Kidney (tissue), 14 donors: ENCODE measurements around the gene ATP5MK. TPM values are rescaled to one million over a fixed set of nuclear protein-coding genes. Genes with fewer than 3 reads are reported as not detected.

Experiments
- DNase-seq, 5 donors: peaks; one replicate each; pipeline ENCODE4 v3.0.0-alpha.2; 2013 to 2020
- FAIRE-seq: peaks from 2 replicates; lab custom pipeline; 2012; peaks lifted over from hg19 to GRCh38; lab: Jason Lieb, UNC
- H3K27ac ChIP-seq, 2 donors: one replicate each; pipeline ENCODE4 v1.7.0; 2013; ENCODE audit warnings: low read depth in 2 of 2, low read length in 2 of 2, inconsistent platforms in 1 of 2
- H3K27me3 ChIP-seq: one replicate; pipeline ENCODE4 v1.7.1; 2013; ENCODE audit warnings: low read length, inconsistent platforms; ENCODE audit not compliant: control insufficient read depth, insufficient read depth
- H3K36me3 ChIP-seq, 3 donors: one replicate each; pipeline versions ENCODE4 v1.7.0 to v1.7.1; 2013; ENCODE audit warnings: low read length in 3 of 3, control low read depth in 1 of 3, inconsistent platforms in 1 of 3; ENCODE audit not compliant: insufficient read depth in 3 of 3, control insufficient read depth in 2 of 3
- H3K4me1 ChIP-seq, 3 donors: one replicate each; pipeline versions ENCODE4 v1.7.0 to v1.7.1; 2013; ENCODE audit warnings: low read length in 3 of 3, inconsistent platforms in 1 of 3, low read depth in 1 of 3; ENCODE audit not compliant: control insufficient read depth in 2 of 3, insufficient read depth in 2 of 3
- H3K4me3 ChIP-seq, 3 donors: one replicate each; pipeline versions ENCODE4 v1.7.0 to v1.8.1; 2013; ENCODE audit warnings: low read length in 3 of 3, control low read depth in 1 of 3, inconsistent platforms in 1 of 3
- H3K9ac ChIP-seq, 3 donors: one replicate each; pipeline versions ENCODE4 v1.7.0 to v1.7.1; 2013; ENCODE audit warnings: low read length in 3 of 3, control low read depth in 1 of 3, inconsistent platforms in 1 of 3
- H3K9me3 ChIP-seq, 3 donors: one replicate each; pipeline versions ENCODE4 v1.7.0 to v1.7.1; 2013; ENCODE audit warnings: low read length in 3 of 3, control low read depth in 1 of 3, inconsistent platforms in 1 of 3; ENCODE audit not compliant: control insufficient read depth in 2 of 3, insufficient read depth in 1 of 3
- intact Hi-C: fragments of 100-400 bp; cut with DNase I; formaldehyde crosslinking; loops from one replicate; pipeline ENCODE4 v1.11.1; 2022
- polyA plus RNA-seq: library from polyadenylated mRNA; stranded (reverse); fragments of 350-450 nt; fragmentation: Illumina TruSeq; extraction: RNeasy Lipid Tissue Mini Kit (QIAGEN cat#74804); gene quantifications from one replicate; pipeline ENCODE4 v1.2.3, GENCODE V29; 2014; ENCODE audit warnings: low read depth, low replicate concordance; ENCODE audit not compliant: insufficient read depth
- total RNA-seq: library from RNA; stranded (reverse); fragmentation: NEBNext Ultra II Directional; extraction: Animal tissue kit (Norgen Biotek cat#: 25700); gene quantifications from one replicate; pipeline ENCODE4 v1.2.1, GENCODE V29; 2021
- TF ChIP-seq, protein P1 (sequence below): IDR thresholded peaks from 3 replicates; pipeline ENCODE4 v1.5.1; 2012; ENCODE audit warnings: mild to moderate bottlenecking, moderate library complexity, borderline replicate concordance; ENCODE audit not compliant: insufficient read depth; ENCODE audit errors: extremely low read depth
- donor health status: control.
- donor health status: control.
- donor health status: control.
- donor health status: control.
- donor health status: control.
- donor health status: DM: yes; HTN: yes; CAD: no.
- donor health status: Normal renal cell carcinoma (clear cell type).

Gene ATP5MK
- total and polyA plus RNA-seq, 2 donors from 2014 or later, result 265 to 1,143 TPM

DNA sequence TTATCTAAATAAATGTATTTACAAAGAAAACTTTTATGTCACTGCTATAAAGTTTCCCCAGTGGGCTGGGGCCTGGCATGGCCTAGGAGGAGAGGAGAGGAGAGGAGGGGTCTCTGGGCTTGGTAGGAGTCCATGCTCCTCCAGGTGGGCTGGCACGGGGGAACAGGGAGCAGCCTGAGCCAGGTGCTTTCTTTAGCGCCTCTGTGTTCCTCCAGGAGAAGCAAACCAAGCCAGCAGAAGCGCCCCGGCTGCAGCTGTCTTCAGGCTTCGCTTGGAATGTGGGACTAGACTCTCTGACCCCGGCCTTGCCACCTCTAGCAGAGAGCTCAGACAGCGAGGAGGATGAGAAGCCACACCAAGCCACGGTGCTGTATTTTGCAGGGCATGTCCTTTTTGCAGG, 45.3 kb upstream of the ATP5MK start:
- Histone ChIP-seq H3K36me3 (peaks cover 0 to 67% (median 29%) of the 10 kb centered on the region in 3 donors), H3K4me1 (peaks cover 0 to 3% (median 0%) of the 10 kb centered on the region in 3 donors), H3K9me3 (no peaks in the 10 kb centered on the region), H3K9ac (no peak overlapping the region), H3K4me3 (no peak overlapping the region), H3K27me3 (no peaks in the 10 kb centered on the region), H3K27ac (no peak overlapping the region)
- TF ChIP-seq, protein P1, sequence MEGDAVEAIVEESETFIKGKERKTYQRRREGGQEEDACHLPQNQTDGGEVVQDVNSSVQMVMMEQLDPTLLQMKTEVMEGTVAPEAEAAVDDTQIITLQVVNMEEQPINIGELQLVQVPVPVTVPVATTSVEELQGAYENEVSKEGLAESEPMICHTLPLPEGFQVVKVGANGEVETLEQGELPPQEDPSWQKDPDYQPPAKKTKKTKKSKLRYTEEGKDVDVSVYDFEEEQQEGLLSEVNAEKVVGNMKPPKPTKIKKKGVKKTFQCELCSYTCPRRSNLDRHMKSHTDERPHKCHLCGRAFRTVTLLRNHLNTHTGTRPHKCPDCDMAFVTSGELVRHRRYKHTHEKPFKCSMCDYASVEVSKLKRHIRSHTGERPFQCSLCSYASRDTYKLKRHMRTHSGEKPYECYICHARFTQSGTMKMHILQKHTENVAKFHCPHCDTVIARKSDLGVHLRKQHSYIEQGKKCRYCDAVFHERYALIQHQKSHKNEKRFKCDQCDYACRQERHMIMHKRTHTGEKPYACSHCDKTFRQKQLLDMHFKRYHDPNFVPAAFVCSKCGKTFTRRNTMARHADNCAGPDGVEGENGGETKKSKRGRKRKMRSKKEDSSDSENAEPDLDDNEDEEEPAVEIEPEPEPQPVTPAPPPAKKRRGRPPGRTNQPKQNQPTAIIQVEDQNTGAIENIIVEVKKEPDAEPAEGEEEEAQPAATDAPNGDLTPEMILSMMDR, result no peak
- intact Hi-C loops, result no loop called here
- FAIRE-seq (no peak), DNase-seq (no peak)

GRCh38 chr10:103441206-103441605, 44.9 kb upstream of the ATP5MK start:
- Histone ChIP-seq H3K4me1 (peaks cover 0 to 3% (median 0%) of the 10 kb centered on the region in 3 donors), H3K27me3 (no peaks in the 10 kb centered on the region), H3K36me3 (peaks cover 0 to 67% (median 33%) of the 10 kb centered on the region in 3 donors), H3K27ac (no peak overlapping the region), H3K4me3 (no peak overlapping the region), H3K9ac (no peak overlapping the region), H3K9me3 (no peaks in the 10 kb centered on the region)
- intact Hi-C loops, result no loop called here
- TF ChIP-seq, protein P1, result no peak
- DNase-seq (no peak), FAIRE-seq (no peak)

DNA sequence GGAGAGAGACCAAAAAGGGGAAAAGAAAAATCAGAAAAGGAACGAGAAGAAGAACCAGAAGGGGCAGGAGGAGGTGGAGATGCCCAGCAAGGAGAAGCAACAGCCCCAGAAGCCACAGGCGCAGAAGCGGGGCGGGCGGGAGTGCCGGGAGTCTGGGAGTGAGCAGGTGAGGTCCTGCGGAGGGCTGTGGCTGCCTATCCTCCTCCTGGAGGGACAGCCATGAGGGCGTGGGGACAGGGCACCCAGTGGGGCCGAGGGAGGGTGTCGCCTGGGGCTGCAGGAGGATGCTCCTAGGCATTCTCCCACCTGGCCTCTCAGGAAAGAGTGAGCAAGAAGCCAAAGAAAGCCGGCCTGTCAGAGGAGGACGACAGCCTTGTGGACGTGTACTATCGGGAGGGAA, 44.1 kb upstream of the ATP5MK start:
- DNase-seq (no peak), FAIRE-seq (no peak)
- Histone ChIP-seq H3K4me3 (no peak overlapping the region), H3K27me3 (no peaks in the 10 kb centered on the region), H3K9me3 (no peaks in the 10 kb centered on the region), H3K36me3 (peaks cover 0 to 60% (median 33%) of the 10 kb centered on the region in 3 donors), H3K9ac (no peak overlapping the region), H3K4me1 (no peaks in the 10 kb centered on the region), H3K27ac (no peak overlapping the region)
- intact Hi-C loops, result no loop called here
- TF ChIP-seq, protein P1, result no peak

- Histone ChIP-seq H3K9me3 (no peaks in the 10 kb centered on the region), H3K9ac (no peak overlapping the region), H3K27ac (no peak overlapping the region), H3K4me1 (no peaks in the 10 kb centered on the region), H3K4me3 (no peak overlapping the region), H3K36me3 (peaks cover 0 to 54% (median 28%) of the 10 kb centered on the region in 3 donors), H3K27me3 (no peaks in the 10 kb centered on the region)
- TF ChIP-seq, protein P1, result no peak
- DNase-seq (no peak), FAIRE-seq (no peak)
- intact Hi-C loops, result no loop called here
These were observed 43.5 kb upstream of the ATP5MK start for GRCh38 chr10:103439776-103440175.
